ENCODE results near the gene PANK1. TPM values are rescaled to one million over a fixed set of nuclear protein-coding genes. Genes with fewer than 3 reads are reported as not detected.
"Not testable (repeated sequence)": the region's sequence is repeated elsewhere in the genome, so short reads cannot be mapped to it uniquely, and the experiment has no call there.

PANK1 gene
- polyA plus RNA-seq, 5 donors: 14.7 to 21.2 (median 18.2) TPM

GRCh38 chr10:89622151-89622550, 22.9 kb downstream of the PANK1 start:
- DNase-seq: no peak

DNA sequence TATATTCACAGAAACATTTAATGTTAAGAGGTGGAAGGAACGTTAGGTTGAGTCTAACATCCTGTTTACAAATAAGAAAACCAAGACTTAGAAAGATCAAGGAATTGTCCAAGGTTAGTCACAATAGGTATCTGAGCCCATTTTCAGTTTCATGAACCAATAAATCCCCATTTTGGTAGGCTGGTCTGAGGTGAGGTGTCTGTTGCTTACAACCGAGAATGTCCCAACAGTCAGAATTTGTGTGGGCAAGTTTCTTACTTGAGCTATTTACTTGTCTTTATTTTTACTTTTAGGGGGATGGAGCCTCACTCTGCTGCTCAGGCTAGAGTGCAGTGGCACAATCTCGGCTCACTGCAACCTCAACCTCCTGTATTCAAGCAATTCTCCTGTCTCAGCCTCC, 23.6 kb downstream of the PANK1 start:
- no peak for DNase-seq

DNA sequence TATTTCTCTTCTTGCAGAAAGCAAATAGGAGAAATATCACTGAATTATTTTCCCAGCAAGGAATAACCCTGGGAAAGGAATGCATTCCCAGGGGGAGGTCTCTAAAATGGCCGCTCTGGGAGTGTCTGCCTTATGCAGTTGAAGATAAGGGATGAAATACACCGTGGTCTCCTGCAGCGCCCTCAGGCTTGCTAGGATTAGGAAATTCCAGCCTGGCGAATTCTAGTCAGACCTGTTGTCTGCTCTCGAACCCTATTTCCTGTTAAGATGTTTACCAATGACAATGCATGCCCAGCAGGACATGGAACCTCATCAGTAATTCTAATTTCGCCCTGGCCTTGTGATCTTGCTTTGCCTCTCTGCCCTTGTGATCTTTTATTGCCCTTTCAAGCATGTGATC, 24.7 kb downstream of the PANK1 start:
- DNase-seq: not testable (repeated sequence)

DNA sequence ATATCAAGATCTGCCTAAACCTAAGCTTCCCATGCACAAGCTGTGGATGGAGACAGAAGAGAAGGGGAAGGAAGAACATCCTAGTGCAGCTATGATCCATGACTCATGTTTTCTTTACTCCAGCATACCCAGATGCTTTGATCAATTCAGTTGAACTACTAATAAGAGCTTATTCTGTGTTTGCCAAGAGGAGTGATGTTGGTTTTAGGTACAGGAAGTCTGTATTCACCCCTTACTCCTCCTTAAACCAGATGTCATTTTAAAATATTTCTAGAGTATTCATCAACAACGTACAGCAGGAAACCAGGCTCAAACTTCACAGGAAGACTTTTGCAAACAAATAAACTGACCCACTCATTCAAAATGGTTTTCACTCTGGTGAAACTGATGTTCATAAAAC, 29.2 kb downstream of the PANK1 start:
- no peak for DNase-seq

GRCh38 chr10:89615112-89615511, 29.9 kb downstream of the PANK1 start:
- DNase-seq: no peak

- DNase-seq: no peak
Observed at GRCh38 chr10:89613582-89613981, 31.5 kb downstream of the PANK1 start.

DNA sequence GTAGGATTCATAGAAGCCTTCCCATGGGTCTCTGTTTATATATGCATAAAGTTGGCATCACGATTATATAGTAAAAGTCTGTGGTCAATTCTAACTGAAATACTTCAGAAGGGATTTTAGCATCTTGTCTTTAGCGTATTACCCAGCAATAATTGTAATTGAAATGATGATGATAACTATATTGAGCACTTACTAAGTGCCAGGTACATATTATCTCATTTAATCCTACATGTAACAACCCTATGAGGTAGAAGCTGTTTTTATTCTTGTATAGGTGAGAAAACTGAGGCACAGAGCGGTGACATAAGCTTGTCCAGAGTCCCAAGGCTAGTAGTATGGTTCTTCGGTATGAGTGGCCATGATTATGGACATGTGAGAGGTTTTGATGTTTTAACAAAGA, 33.8 kb downstream of the PANK1 start:
- DNase-seq: no peak

DNA sequence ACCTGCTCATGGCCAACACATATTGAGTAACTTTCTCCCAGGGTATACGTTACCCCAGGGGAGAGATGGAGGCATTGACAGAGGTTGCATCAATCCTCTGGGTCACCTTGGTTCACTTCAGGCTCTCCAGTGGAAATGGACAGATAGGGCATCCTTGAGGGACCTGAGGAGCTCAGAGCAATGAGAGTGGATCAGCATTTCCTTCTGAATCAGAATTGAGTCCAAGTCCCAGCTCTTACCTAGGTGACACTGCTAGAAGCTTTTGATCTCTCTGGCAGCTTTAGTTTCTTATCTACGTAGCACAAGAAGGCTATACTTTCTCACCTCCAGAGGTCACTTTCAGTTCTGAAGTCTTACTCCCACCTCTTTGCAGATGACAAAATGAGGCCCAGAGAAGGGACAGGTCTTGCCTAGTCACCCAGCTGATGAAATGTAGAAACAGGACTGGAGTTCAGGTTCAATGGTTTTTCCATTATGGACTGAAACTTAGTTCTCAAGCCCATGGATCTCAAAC, 35.2 kb downstream of the PANK1 start:
- DNase-seq: no peak

DNA sequence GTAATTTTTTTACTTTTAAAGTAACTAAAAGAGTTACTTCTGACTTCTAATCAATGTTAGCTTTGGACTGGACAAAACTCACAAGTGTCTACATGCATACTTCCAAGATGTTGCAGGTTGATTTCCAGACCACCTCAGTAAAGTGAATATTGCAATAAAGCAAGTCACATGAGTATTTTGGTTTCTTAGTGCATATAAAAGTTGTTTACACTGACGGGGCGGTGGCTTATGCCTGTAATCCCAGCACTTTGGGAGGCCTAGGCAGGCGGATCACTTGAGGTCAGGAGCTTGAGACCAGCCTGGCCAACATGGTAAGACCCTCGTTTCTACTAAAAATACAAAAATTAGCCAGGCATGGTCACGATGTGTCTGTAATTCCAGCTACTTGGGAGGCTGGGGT, 40.8 kb downstream of the PANK1 start:
- no peak for DNase-seq

DNA sequence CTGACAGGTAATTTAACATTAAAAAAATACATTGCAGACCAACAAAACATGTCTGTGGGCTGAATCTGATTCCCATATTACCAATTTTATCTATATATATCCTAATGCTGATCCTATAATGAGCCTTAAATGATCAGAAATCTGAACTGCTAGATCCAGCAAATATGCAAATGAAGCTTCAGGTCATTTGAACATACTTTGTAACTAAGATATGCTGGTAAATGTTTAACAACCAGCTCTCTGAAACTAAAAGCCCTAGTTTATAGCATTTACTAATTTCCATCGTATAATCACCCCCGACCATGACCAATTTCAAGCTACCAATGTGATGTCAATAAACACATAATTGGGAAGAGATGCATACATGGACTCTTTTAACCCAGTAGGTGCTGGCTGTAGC, 42.1 kb downstream of the PANK1 start:
- DNase-seq: no peak

DNA sequence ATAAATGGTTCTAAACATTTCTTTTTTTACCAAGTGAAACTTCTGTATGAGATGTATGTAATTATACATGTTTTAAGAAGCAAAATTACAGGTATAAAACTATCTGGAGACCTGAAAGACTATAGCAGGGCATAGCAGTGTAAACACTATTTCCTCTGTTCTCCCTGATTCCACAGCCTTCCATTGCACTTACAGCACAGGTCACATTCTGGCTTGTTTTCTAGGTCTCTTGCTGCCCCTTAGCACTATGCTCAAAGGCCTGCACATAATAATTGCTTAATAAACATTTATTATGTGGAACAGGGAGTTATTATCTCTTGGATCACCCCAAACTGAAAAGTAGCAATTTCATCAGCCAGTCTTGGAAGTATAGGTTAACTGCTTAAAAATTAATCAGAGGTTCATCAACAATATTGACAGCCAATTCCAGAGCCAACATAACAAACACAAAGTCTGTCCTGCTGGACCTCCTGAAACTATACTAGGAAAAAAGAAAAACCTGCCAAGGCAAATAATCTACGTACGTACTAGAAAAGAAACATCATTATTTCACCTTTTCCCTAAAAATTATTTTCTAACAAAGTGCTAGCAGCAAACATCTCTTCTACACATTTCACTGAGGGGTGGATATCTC, 43.2 kb downstream of the PANK1 start:
- no peak for DNase-seq

GRCh38 chr10:89600041-89600440, 45.0 kb downstream of the PANK1 start:
- no peak for DNase-seq

DNA sequence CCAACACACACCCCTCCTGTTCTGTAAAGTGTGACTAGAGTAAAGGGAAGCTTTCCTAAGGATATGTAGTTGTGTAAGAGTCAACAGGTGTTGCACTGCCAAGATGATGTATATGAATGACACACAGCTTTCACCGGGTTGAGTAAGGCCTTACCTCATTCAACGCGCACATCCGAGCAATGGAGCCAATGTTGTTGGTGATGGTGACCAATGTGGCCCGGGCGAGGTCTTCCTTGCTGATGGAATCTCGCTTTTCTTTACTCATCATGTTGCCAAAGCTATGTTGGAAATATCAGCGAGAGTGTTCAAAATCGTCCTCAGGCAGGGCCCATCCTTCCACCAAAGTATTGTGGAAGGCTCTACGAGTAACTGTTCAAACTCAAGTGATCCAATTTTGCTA, 52.0 kb downstream of the PANK1 start:
- no peak for DNase-seq

DNA sequence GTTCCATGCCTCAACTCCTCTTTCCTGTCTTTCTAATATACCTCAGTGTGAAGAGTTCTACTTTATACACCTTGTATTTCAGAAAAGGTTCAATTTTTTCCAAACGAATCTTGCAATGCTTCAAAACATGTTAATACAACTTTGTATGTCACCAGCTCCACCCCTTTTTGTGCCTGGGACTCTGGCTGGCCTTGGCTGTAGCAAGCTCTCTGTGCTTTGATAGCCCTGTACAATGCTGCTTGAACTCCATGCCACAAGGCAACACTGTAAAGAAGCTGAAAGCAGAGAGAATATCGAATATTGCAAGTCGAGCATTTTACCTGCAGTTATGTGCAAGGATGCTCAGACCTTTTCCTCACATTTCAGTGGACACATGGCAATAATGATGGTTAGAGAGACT, 52.5 kb downstream of the PANK1 start:
- DNase-seq: no peak

DNA sequence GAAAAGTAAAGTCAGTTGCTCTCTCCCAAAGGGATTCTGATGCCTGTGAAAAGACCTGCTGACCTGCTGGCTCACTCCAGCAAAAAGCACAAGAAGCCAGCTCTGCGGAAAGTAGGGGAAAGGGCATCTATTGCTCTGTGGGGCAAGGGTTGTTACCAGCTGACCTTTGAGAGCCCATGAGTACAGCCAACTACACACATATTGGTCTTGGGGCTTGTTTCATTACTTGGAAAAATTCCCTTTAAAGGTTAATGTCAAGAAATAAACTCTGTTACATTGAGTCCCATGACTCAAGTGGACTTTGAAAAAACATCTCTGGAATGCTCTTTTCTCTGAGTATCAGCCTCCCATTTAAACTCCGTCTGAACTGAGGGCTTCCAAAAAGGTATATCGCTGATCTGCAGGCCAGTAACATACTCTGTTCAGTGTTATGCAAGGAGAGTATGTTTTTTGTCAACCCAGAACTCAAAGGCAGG, 53.2 kb downstream of the PANK1 start:
- no peak for DNase-seq

DNA sequence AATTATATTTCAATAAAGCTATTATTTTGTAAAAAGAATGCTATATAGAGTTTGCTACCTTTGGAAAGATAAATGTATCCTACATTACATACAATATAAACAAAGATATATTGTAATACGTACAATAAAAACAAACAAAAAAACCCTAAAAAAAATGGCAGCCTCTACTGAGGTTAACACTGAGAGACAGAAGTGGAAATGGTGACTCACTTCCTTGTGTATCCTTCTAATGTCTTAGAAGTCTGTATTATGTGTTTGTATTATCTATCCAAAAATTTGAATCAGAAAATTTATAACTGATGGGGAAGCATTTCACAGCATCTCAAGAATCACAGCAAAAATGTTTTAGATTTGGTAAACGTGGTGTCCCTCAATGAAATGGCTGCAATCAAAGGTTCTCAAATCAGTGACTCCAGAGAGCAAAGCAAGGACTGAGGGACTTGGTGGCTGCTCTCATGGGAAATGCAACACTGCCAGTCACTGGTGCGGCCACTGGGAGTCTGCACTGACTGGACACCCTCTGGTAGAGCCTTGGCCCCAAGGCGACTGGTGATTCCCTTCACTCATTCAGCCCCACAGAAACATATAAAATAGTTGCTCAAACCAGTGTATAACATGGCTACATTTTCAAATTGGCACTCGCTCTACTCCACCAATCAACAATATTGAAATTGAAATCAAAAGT, 53.8 kb downstream of the PANK1 start:
- no peak for DNase-seq

GRCh38 chr10:89590326-89590725, 54.7 kb downstream of the PANK1 start:
- no peak for DNase-seq

DNA sequence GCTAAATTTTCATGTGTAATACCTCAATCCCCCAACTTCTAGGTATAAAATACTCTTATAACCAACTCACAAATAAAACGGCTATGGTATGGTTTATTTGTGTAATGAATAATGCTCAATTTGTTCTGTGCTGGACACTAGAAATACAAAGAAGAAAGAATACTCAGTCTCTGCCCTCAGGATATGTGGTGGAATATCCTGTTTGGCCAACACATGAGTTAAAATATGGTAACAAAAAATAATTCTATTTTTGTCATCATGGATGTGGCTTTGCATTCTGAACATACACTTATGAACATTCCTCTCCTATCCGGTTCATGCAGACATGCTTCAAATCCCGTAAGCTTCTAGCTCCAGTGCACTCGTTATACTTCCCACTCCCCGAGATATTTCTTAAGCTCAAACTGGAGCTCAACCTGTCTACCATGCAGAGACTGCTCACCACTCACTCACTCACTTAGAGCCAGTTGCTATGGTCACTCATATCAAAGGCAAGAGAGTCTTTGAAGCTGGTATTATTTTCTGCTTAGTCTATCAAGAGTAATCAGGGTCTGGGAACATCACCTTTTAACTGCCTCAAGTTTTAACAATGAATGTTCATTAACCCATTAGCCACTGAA, 55.8 kb downstream of the PANK1 start:
- DNase-seq: no peak

- no peak for DNase-seq
Observed at GRCh38 chr10:89588671-89589070, 56.4 kb downstream of the PANK1 start.

DNA sequence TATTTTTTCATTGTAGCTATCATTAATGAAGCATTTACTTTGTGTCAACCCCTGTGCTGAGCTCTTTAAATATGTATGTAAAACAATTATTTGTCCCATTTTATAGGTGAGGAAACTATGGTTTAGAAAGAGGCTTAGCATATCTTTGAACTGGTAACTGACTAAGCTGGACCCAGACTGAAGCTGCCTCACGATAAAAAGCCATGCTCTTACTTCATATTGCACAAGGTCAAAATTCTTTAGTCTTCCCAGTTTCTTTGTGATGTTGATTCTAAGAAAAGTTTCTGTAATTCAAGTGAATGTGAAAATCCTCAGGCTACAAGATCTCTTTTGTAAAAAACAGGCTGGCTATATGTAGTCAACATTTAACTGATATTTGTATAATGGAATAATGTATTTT, 63.0 kb downstream of the PANK1 start:
- no peak for DNase-seq

DNA sequence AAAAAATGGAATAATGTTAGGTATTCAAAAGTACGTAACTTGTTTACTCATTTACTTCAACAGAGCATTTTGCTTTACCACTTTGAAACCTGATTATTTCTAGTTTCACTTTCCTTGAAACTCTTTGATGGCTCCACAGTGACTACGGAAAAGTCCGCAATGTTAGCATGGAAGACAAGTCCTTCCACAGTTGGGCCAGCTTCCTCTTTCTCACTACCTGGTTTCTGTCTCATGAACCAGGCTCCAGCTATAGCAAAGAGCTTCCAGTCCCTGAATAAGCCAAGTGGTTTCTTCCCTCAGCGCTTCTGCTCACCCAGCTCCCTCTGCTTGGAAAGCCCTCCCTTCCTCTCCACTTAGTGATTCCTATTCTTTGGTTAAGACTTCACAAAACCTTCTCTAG, 64.8 kb downstream of the PANK1 start:
- DNase-seq: no peak

- no peak for DNase-seq
Observed at GRCh38 chr10:89576696-89577095, 68.3 kb downstream of the PANK1 start.

- no peak for DNase-seq
Observed at GRCh38 chr10:89576022-89576421, 69.0 kb downstream of the PANK1 start.

Measured in right lung (tissue), 5 donors.